OCI-LY7 (cell line): ENCODE data around the gene EPHA6.

ENCODE experiments used
- CTCF ChIP-seq: fragments of 200-600 bp; sonication (generic); conservative IDR thresholded peaks from 2 replicates; pipeline ENCODE4 v1.5.1; 2014; ENCODE audit warnings: mild to moderate bottlenecking, antibody characterized with exemption, low read length, moderate library complexity, mixed read lengths
- EZH2phosphoT487 ChIP-seq: fragments of 200-600 bp; sonication (generic); IDR thresholded peaks from 2 replicates; pipeline ENCODE4 v1.6.1; 2018; ENCODE audit warnings: low read depth, borderline replicate concordance, mild to moderate bottlenecking, mixed run types, antibody characterized with exemption, low read length, moderate library complexity, mixed read lengths

- TF ChIP-seq EZH2phosphoT487 (no peak), CTCF (no peak)
These were observed 927.6 kb downstream of the EPHA6 start for GRCh38 chr3:97742036-97742435.
